AG09319 (cell line): ENCODE results near the gene ATXN1.

ENCODE experiments used
- DNase-seq: peaks from one replicate; pipeline ENCODE4 v3.0.0-alpha.2; 2010; ENCODE audit warnings: low read depth; ENCODE audit errors: extremely low read depth
- CTCF ChIP-seq: IDR thresholded peaks from 2 replicates; pipeline ENCODE4 v1.5.1; 2011; ENCODE audit warnings: low read depth, mild to moderate bottlenecking, inconsistent platforms, low read length, moderate library complexity

The ATXN1 gene

GRCh38 chr6:16676978-16677377 lies 84.3 kb downstream of the ATXN1 start:
- no peak for TF ChIP-seq CTCF
- no peak for DNase-seq

GRCh38 chr6:16676376-16676775 lies 84.9 kb downstream of the ATXN1 start:
- no peak for TF ChIP-seq CTCF
- no peak for DNase-seq

- no peak for DNase-seq
- TF ChIP-seq CTCF: no peak
Observed at GRCh38 chr6:16674801-16675392, 86.4 kb downstream of the ATXN1 start.

GRCh38 chr6:16673011-16673797 lies 88.1 kb downstream of the ATXN1 start:
- TF ChIP-seq CTCF: no peak
- no peak for DNase-seq

- no peak for DNase-seq
- TF ChIP-seq CTCF: no peak
Observed at GRCh38 chr6:16671302-16672289, 89.7 kb downstream of the ATXN1 start.

GRCh38 chr6:16670617-16671051 lies 90.6 kb downstream of the ATXN1 start:
- TF ChIP-seq CTCF: no peak
- DNase-seq: no peak
